Neural cell (in vitro differentiated cells): Measurements from ENCODE around the gene KRTAP9-2. TPM values are rescaled to one million over a fixed set of nuclear protein-coding genes. Genes with fewer than 3 reads are reported as not detected.
"Not testable (repeated sequence)": the region's sequence is repeated elsewhere in the genome, so short reads cannot be mapped to it uniquely, and the experiment has no call there.

Experiments
- H2AFZ ChIP-seq: fragments of 200-600, 300-800 bp; sonication (generic), shearing (Covaris generic); 2 replicates; pipeline ENCODE4 v1.6.0; 2014; ENCODE audit warnings: low read depth, mild to moderate bottlenecking, antibody characterized with exemption, low read length, moderate library complexity
- H3F3A ChIP-seq: fragments of 200-600 bp; shearing (Covaris generic); 2 replicates; pipeline ENCODE4 v1.6.1; 2016; ENCODE audit warnings: mild to moderate bottlenecking, moderate library complexity, mixed read lengths, antibody characterized with exemption, low read length; ENCODE audit not compliant: insufficient read depth, poor library complexity, severe bottlenecking
- H3K27ac ChIP-seq: fragments of 200-600, 300-800 bp; sonication (generic), shearing (Covaris generic); 2 replicates; pipeline ENCODE4 v1.5.1; 2014; ENCODE audit warnings: mild to moderate bottlenecking, low read length, moderate library complexity
- H3K27me3 ChIP-seq: fragments of 300-800, 200-600 bp; sonication (generic), shearing (Covaris generic); 2 replicates; pipeline ENCODE4 v1.6.0; 2014; ENCODE audit warnings: mild to moderate bottlenecking, low read depth, low read length, moderate library complexity; ENCODE audit not compliant: insufficient read depth
- H3K36me3 ChIP-seq: fragments of 300-800, 200-600 bp; sonication (generic), shearing (Covaris generic); 2 replicates; pipeline ENCODE4 v1.5.1; 2014; ENCODE audit warnings: mild to moderate bottlenecking, antibody characterized with exemption, low read length, moderate library complexity; ENCODE audit not compliant: insufficient read depth
- H3K4me2 ChIP-seq: fragments of 300-800, 200-600 bp; sonication (generic), shearing (Covaris generic); 2 replicates; pipeline ENCODE4 v1.6.0; 2014; ENCODE audit warnings: mild to moderate bottlenecking, low read length
- H3K4me3 ChIP-seq: fragments of 300-800, 200-600 bp; sonication (generic), shearing (Covaris generic); 2 replicates; pipeline ENCODE4 v1.5.1; 2014; ENCODE audit warnings: mild to moderate bottlenecking, low read length, moderate library complexity
- H3K79me2 ChIP-seq: fragments of 200-600 bp; shearing (Covaris generic); replicated peaks from 2 replicates; pipeline ENCODE4 v1.6.0; 2014; ENCODE audit warnings: mild to moderate bottlenecking, low read length, moderate library complexity; ENCODE audit not compliant: insufficient read depth
- H3K9ac ChIP-seq: fragments of 300-800, 200-600 bp; sonication (generic), shearing (Covaris generic); 2 replicates; pipeline ENCODE4 v1.6.1; 2016; ENCODE audit warnings: mild to moderate bottlenecking, low read length, mixed read lengths
- H3K9me2 ChIP-seq: fragments of 200-600 bp; shearing (Covaris generic); 2 replicates; pipeline ENCODE4 v1.6.1; 2016; ENCODE audit warnings: mild to moderate bottlenecking, low read length, mixed read lengths; ENCODE audit not compliant: insufficient read depth
- H3K9me3 ChIP-seq: fragments of 200-600, 300-800 bp; sonication (generic), shearing (Covaris generic); 2 replicates; pipeline ENCODE4 v1.6.1; 2016; ENCODE audit warnings: mild to moderate bottlenecking, mixed run types, low read length, moderate library complexity, mixed read lengths
- H4K20me1 ChIP-seq: fragments of 200-600 bp; shearing (Covaris generic); 2 replicates; pipeline ENCODE4 v1.6.1; 2016; ENCODE audit warnings: mild to moderate bottlenecking, mixed run types; ENCODE audit not compliant: insufficient read depth
- EP300 ChIP-seq: fragments of 450-650 bp; conservative IDR thresholded peaks from 2 replicates; pipeline ENCODE4 v1.6.1; 2014; ENCODE audit warnings: antibody characterized with exemption, mild to moderate bottlenecking, moderate library complexity; ENCODE audit not compliant: poor library complexity, severe bottlenecking
- EZH2 ChIP-seq: fragments of 200-600, 300-800 bp; shearing (Covaris generic), sonication (generic); IDR thresholded peaks from 2 replicates; pipeline ENCODE4 v1.6.1; 2014; ENCODE audit warnings: antibody characterized with exemption, low read length, borderline replicate concordance, mild to moderate bottlenecking; ENCODE audit not compliant: insufficient read depth, poor library complexity, severe bottlenecking
- MXI1 ChIP-seq: fragments of 450-650 bp; conservative IDR thresholded peaks from 2 replicates; pipeline ENCODE4 v1.6.1; 2014; ENCODE audit warnings: antibody characterized with exemption, mild to moderate bottlenecking; ENCODE audit not compliant: poor library complexity, severe bottlenecking
- POLR2AphosphoS5 ChIP-seq: IDR thresholded peaks from 2 replicates; pipeline ENCODE4 v1.6.1; 2012
- RAD21 ChIP-seq: fragments of 450-650 bp; conservative IDR thresholded peaks from 2 replicates; pipeline ENCODE4 v1.6.1; 2014; ENCODE audit warnings: antibody characterized with exemption, mild to moderate bottlenecking, moderate library complexity
- SMC3 ChIP-seq: fragments of 450-650 bp; conservative IDR thresholded peaks from 2 replicates; pipeline ENCODE4 v1.6.1; 2014; ENCODE audit warnings: antibody characterized with exemption, mild to moderate bottlenecking, moderate library complexity; ENCODE audit not compliant: poor library complexity
- TAF1 ChIP-seq: IDR thresholded peaks from 2 replicates; pipeline ENCODE4 v1.6.1; 2012; ENCODE audit warnings: low read depth
- polyA plus RNA-seq: library from polyadenylated mRNA; depleted of rRNA; stranded (reverse); fragments of >200 nt; gene quantifications from 2 replicates; pipeline ENCODE4 v1.2.3, GENCODE V29; 2014
- TF ChIP-seq, protein P1 (sequence below): fragments of 450-650 bp; IDR thresholded peaks from 2 replicates; pipeline ENCODE4 v1.5.1; 2014; ENCODE audit warnings: antibody characterized with exemption, mild to moderate bottlenecking, moderate library complexity; ENCODE audit not compliant: poor library complexity, severe bottlenecking
- TF ChIP-seq, protein P2 (sequence below): IDR thresholded peaks from 2 replicates; pipeline ENCODE4 v1.6.1; 2012; ENCODE audit warnings: borderline replicate concordance

KRTAP9-2 gene
- polyA plus RNA-seq, 1 donor from 2014 or later = not detected

DNA sequence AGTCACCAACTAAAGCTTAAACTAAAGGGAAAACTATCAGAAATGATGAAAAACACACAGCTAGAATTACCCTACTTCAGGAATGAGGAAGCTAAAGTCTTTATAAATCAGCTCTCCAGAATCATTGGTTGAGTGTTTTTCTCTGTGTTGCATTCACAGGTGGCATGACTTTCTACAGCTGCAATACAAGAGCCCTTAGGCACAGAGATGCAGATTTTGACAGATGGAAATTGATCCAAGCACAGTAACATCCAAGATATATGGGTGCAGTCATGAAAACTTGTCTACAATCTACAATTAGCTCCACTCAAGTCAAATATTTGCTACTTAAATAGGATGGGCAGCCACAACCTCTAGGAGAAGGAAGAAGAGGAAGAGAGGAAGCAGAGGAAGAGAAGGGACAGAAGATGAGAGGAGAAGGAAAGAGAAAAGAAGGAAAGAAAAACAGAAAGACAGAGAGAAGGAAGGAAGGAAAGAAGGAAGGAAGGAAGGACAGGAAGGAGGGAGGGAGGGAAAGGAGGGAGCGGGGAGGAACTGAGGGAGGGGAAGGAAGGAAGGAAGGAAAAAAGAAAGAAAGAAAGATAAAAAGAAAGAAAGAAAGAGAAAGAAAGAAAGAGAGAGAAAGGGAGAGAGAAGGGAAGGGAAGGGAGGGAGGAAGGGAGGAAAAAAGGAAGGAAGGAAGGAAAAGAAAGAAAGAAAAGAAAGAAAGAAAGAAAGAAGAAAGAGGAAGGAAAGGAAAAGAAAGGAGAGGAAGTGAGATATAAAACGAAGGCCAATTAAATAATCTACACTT, 20.7 kb downstream of the KRTAP9-2 start:
- not testable (repeated sequence) for H4K20me1 ChIP-seq, H3K4me2 ChIP-seq, H3K36me3 ChIP-seq, H3K79me2 ChIP-seq, H3K4me3 ChIP-seq, H3K9ac ChIP-seq, H2AFZ ChIP-seq, H3F3A ChIP-seq, H3K9me2 ChIP-seq, H3K27me3 ChIP-seq, H3K27ac ChIP-seq, H3K9me3 ChIP-seq

DNA sequence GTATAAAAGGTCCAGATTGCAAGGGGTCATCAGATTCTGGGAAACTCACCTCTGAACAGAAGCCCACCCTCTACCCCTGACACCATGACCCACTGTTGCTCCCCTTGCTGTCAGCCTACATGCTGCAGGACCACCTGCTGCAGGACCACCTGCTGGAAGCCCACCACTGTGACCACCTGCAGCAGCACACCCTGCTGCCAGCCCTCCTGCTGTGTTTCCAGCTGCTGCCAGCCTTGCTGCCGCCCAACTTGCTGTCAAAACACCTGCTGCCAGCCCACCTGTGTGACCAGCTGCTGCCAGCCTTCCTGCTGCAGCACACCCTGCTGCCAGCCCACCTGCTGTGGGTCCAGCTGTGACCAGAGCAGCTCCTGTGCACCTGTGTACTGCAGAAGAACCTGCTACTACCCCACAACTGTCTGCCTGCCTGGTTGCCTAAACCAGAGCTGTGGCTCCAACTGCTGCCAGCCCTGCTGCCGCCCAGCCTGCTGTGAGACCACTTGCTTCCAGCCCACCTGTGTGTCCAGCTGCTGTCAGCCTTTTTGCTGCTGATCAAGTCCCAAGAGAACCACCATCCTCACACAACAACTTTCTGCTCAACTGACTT, 23.3 kb downstream of the KRTAP9-2 start, which contains the start of gene KRTAP9-4:
Gene KRTAP9-4 (plus strand): TSS at position 51 of the 604 bp plus-strand sequence. CDS start 34 bp downstream, at position 85.
- not testable (repeated sequence) for H3K9me2 ChIP-seq, H3K9me3 ChIP-seq, H3K4me2 ChIP-seq, H3K36me3 ChIP-seq, H3K9ac ChIP-seq, H3K4me3 ChIP-seq, H3F3A ChIP-seq, H4K20me1 ChIP-seq, H3K27ac ChIP-seq, H3K27me3 ChIP-seq, H3K79me2 ChIP-seq, H2AFZ ChIP-seq

DNA sequence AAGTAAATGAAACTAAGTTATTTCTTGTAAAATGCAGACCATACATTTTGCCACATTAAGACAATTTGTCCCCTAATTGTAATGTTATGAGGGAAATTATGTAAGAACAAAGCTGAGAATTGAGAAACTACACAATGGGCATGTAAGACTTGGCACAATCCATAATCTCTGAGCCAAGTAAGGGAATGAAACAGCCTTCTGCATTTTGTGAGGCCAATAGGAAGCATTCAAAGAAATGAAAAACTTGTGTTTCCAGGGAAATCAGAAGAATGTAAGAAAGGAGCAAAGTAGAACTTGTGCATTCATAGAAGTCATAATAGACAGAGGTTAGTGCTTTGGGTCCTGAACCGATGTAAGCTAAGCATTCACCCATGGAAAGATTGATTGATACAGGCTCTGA, 24.8 kb downstream of the KRTAP9-2 start:
- TF ChIP-seq, protein P1, sequence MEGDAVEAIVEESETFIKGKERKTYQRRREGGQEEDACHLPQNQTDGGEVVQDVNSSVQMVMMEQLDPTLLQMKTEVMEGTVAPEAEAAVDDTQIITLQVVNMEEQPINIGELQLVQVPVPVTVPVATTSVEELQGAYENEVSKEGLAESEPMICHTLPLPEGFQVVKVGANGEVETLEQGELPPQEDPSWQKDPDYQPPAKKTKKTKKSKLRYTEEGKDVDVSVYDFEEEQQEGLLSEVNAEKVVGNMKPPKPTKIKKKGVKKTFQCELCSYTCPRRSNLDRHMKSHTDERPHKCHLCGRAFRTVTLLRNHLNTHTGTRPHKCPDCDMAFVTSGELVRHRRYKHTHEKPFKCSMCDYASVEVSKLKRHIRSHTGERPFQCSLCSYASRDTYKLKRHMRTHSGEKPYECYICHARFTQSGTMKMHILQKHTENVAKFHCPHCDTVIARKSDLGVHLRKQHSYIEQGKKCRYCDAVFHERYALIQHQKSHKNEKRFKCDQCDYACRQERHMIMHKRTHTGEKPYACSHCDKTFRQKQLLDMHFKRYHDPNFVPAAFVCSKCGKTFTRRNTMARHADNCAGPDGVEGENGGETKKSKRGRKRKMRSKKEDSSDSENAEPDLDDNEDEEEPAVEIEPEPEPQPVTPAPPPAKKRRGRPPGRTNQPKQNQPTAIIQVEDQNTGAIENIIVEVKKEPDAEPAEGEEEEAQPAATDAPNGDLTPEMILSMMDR = no peak
- TF ChIP-seq EZH2 = no peak
- TF ChIP-seq MXI1 = no peak
- TF ChIP-seq TAF1 = no peak
- TF ChIP-seq, protein P2, sequence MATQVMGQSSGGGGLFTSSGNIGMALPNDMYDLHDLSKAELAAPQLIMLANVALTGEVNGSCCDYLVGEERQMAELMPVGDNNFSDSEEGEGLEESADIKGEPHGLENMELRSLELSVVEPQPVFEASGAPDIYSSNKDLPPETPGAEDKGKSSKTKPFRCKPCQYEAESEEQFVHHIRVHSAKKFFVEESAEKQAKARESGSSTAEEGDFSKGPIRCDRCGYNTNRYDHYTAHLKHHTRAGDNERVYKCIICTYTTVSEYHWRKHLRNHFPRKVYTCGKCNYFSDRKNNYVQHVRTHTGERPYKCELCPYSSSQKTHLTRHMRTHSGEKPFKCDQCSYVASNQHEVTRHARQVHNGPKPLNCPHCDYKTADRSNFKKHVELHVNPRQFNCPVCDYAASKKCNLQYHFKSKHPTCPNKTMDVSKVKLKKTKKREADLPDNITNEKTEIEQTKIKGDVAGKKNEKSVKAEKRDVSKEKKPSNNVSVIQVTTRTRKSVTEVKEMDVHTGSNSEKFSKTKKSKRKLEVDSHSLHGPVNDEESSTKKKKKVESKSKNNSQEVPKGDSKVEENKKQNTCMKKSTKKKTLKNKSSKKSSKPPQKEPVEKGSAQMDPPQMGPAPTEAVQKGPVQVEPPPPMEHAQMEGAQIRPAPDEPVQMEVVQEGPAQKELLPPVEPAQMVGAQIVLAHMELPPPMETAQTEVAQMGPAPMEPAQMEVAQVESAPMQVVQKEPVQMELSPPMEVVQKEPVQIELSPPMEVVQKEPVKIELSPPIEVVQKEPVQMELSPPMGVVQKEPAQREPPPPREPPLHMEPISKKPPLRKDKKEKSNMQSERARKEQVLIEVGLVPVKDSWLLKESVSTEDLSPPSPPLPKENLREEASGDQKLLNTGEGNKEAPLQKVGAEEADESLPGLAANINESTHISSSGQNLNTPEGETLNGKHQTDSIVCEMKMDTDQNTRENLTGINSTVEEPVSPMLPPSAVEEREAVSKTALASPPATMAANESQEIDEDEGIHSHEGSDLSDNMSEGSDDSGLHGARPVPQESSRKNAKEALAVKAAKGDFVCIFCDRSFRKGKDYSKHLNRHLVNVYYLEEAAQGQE = no peak
- no peak for TF ChIP-seq EP300
- TF ChIP-seq POLR2AphosphoS5 = no peak
- TF ChIP-seq SMC3 = no peak
- no peak for TF ChIP-seq RAD21
- no peaks in the 10 kb centered on the region for H3K9me2 ChIP-seq
- no peak overlapping the region for H3K4me3 ChIP-seq
- H3F3A ChIP-seq = no peaks in the 10 kb centered on the region
- H3K79me2 ChIP-seq = no peaks in the 10 kb centered on the region
- no peak overlapping the region for H3K9ac ChIP-seq
- no peaks in the 10 kb centered on the region for H4K20me1 ChIP-seq
- H3K27me3 ChIP-seq = no peaks in the 10 kb centered on the region
- H3K36me3 ChIP-seq = no peaks in the 10 kb centered on the region
- no peaks in the 10 kb centered on the region for H3K9me3 ChIP-seq
- H3K4me2 ChIP-seq = no peak overlapping the region
- no peak overlapping the region for H3K27ac ChIP-seq
- H2AFZ ChIP-seq = no peak overlapping the region
